ENCODE data around the gene DOK7. TPM values are rescaled to one million over a fixed set of nuclear protein-coding genes. Genes with fewer than 3 reads are reported as not detected.
"Not testable (repeated sequence)": the region's sequence is repeated elsewhere in the genome, so short reads cannot be mapped to it uniquely, and the experiment has no call there.

Gene DOK7
- total and polyA plus RNA-seq, 8 donors = 0.37 to 8.1 (median 4.3) TPM; not detected in 1

- TF ChIP-seq POLR2AphosphoS5 (IDR thresholded peaks at IDR 0.05) = no peak
- TF ChIP-seq CTCF (IDR thresholded peaks at IDR 0.05) = no peak
- TF ChIP-seq POLR2A (IDR thresholded peaks at IDR 0.05) = no peak
- TF ChIP-seq EP300 (IDR thresholded peaks at IDR 0.05) = no peak
- peak in 1 of 2 donors; percentile 34 for DNase-seq
- peaks cover 25 to 56% (median 50%) of the 10 kb centered on the region in 4 donors for H3K4me1 ChIP-seq
- intact Hi-C loops (cut with DNase I; ENCODE audit: low total_unique reads) = no loop called here
- 7 to 10% (median 8%) methylated on average over 17 of the region's 17 CpGs for WGBS, 5 donors
- peaks cover 9 to 39% (median 32%) of the 10 kb centered on the region in 4 donors for H3K36me3 ChIP-seq
- no peaks in the 10 kb centered on the region for H3K9me3 ChIP-seq
- no peaks in the 10 kb centered on the region for H3K27me3 ChIP-seq
- H3K4me3 ChIP-seq = peak overlapping the region; percentile 74 to 99 (median 86)
- H3K27ac ChIP-seq = peak overlapping the region in 3 of 5 donors; percentile 79 to 83 (median 81)
Observed at GRCh38 chr4:3531318-3531878, 68.3 kb downstream of the DOK7 start.

GRCh38 chr4:3531879-3532750, 69.0 kb downstream of the DOK7 start, which contains the start of gene LRPAP1:
Gene LRPAP1 (minus strand): TSS chr4:3532422. CDS start chr4:3532412, 10 bp downstream.
- Histone ChIP-seq H3K9me3 (no peaks in the 10 kb centered on the region), H3K4me1 (peaks cover 25 to 53% (median 46%) of the 10 kb centered on the region in 4 donors), H3K36me3 (peaks cover 9 to 32% (median 25%) of the 10 kb centered on the region in 4 donors), H3K27ac (peak within 1 kb of the TSS; percentile 68 to 83 (median 80)), H3K27me3 (no peaks in the 10 kb centered on the region), H3K4me3 (peak within 1 kb of the TSS; percentile 74 to 99 (median 86))
- intact Hi-C loops (cut with DNase I; ENCODE audit: low total_unique reads) = no loop called here
- DNase-seq = peak; percentile 93 to 98
- TF ChIP-seq CTCF (IDR thresholded peaks at IDR 0.05) = no peak
- TF ChIP-seq POLR2AphosphoS5 (IDR thresholded peaks at IDR 0.05) = peak; percentile 66 to 95 (median 94)
- peak in 2 of 4 donors; percentile 68 to 85 for TF ChIP-seq POLR2A (IDR thresholded peaks at IDR 0.05)
- 0 to 4% (median 0%) methylated on average over 10 to 84 of the region's 84 CpGs for WGBS, 5 donors

GRCh38 chr4:3532751-3533422, 69.8 kb downstream of the DOK7 start:
- Histone ChIP-seq H3K9me3 (no peaks in the 10 kb centered on the region), H3K36me3 (peaks cover 9 to 24% (median 18%) of the 10 kb centered on the region in 4 donors), H3K27me3 (no peaks in the 10 kb centered on the region), H3K4me1 (peaks cover 25 to 46% (median 42%) of the 10 kb centered on the region in 4 donors), H3K4me3 (peak overlapping the region; percentile 74 to 99 (median 86)), H3K27ac (peak overlapping the region in 2 of 5 donors; percentile 79 to 83)
- TF ChIP-seq EP300 (IDR thresholded peaks at IDR 0.05) = no peak
- TF ChIP-seq POLR2A (IDR thresholded peaks at IDR 0.05) = no peak
- no peak for TF ChIP-seq POLR2AphosphoS5 (IDR thresholded peaks at IDR 0.05)
- no peak for TF ChIP-seq CTCF (IDR thresholded peaks at IDR 0.05)
- WGBS, 5 donors = 12 to 34% (median 16%) methylated on average over 16 to 42 of the region's 42 CpGs
- intact Hi-C loops (cut with DNase I; ENCODE audit: low total_unique reads) = no loop called here
- no peak for DNase-seq

- no peak overlapping the region for H3K4me3 ChIP-seq
- no peaks in the 10 kb centered on the region for H3K27me3 ChIP-seq
- no peaks in the 10 kb centered on the region for H3K9me3 ChIP-seq
- H3K4me1 ChIP-seq = peaks cover 25 to 40% (median 37%) of the 10 kb centered on the region in 4 donors
- DNase-seq = no peak
- 89 to 98% (median 96%) methylated on average over 7 of the region's 7 CpGs for WGBS, 5 donors
- no peak for TF ChIP-seq POLR2A (IDR thresholded peaks at IDR 0.05)
- no peak for TF ChIP-seq POLR2AphosphoS5 (IDR thresholded peaks at IDR 0.05)
- TF ChIP-seq CTCF (IDR thresholded peaks at IDR 0.05) = no peak
- no peak for TF ChIP-seq EP300 (IDR thresholded peaks at IDR 0.05)
- H3K36me3 ChIP-seq = peaks cover 6 to 18% (median 12%) of the 10 kb centered on the region in 4 donors
- H3K27ac ChIP-seq = no peak overlapping the region
- intact Hi-C loops (cut with DNase I; ENCODE audit: low total_unique reads) = no loop called here
Observed at GRCh38 chr4:3533423-3533820, 70.3 kb downstream of the DOK7 start.

GRCh38 chr4:3535812-3536211, 72.7 kb downstream of the DOK7 start:
- H3K27ac ChIP-seq; H3K36me3 ChIP-seq; DNase-seq; H3K9me3 ChIP-seq; intact Hi-C loops (cut with DNase I; ENCODE audit: low total_unique reads); H3K4me3 ChIP-seq; H3K27me3 ChIP-seq: not testable (repeated sequence)
- WGBS, 5 donors = 84 to 92% (median 89%) methylated on average over 7 to 10 of the region's 10 CpGs
- peaks cover 14 to 18% (median 16%) of the 10 kb centered on the region in 4 donors for H3K4me1 ChIP-seq

GRCh38 chr4:3538906-3539305, 75.8 kb downstream of the DOK7 start:
- H3K27me3 ChIP-seq; H3K36me3 ChIP-seq; H3K9me3 ChIP-seq; H3K27ac ChIP-seq; H3K4me3 ChIP-seq; intact Hi-C loops (cut with DNase I; ENCODE audit: low total_unique reads); DNase-seq; H3K4me1 ChIP-seq: not testable (repeated sequence)
- 83 to 98% (median 96%) methylated on average over 2 to 23 of the region's 23 CpGs for WGBS, 5 donors
